ENCODE data around the gene WDTC1. TPM values are rescaled to one million over a fixed set of nuclear protein-coding genes. Genes with fewer than 3 reads are reported as not detected.

WDTC1 gene
- total and polyA plus RNA-seq, 2 donors (not counting 1 experiment from before 2014, with no cell fraction given) = 32.5 to 69.1 TPM

DNA sequence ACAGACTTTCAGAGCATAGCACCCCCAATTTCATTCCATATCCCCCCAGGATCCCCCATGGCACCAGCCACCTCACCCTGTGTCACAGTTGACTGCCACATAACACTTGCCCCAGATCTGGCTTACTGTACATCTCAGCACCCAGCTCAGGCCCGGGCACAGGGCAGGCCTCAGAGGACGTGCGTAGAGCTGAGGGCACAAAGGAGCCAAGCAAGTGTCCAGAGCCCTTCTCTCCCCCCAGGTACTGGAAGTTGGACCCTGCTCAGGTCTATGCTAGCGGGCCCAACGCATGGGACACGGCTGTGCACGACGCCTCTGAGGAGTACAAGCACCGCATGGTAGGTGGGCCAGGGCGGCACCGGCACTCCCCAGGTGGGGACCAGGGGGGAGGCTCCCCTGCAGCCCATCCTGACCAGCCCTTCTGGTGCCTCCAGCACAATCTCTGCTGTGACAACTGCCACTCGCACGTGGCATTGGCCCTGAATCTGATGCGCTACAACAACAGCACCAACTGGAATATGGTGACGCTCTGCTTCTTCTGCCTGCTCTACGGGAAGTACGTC is 99.4 kb downstream of the WDTC1 start:
- DNase-seq (no peak), ATAC-seq (ENCODE audit: low read depth) (no peak)
- Histone ChIP-seq H3K36me3 (replicated peaks in 1 of 2; ENCODE audit: control extremely low read depth in 1 of 2, control insufficient read depth in 1 of 2, extremely low read depth in 1 of 2, insufficient read depth in 2 of 2, low read length in 1 of 2) (peaks cover 0 to 72% of the 10 kb centered on the region in 2 experiments), H3K27ac (ENCODE audit: low read length in 2 of 2) (no peak overlapping the region), H3K4me3 (ENCODE audit: control extremely low read depth in 1 of 5, extremely low read depth in 1 of 5, insufficient read depth in 1 of 5, low read depth in 2 of 5, low read length in 4 of 5) (no peak overlapping the region), H3K4me2 (replicated peaks; ENCODE audit: low read depth, low read length, poor library complexity, severe bottlenecking) (no peak overlapping the region), H3K9me3 (ENCODE audit: control extremely low read depth in 1 of 3, control insufficient read depth in 2 of 3, insufficient read depth in 1 of 3, low read length in 2 of 3) (peaks cover 0 to 4% (median 0%) of the 10 kb centered on the region in 3 donors), H3K79me2 (ENCODE audit: control insufficient read depth, insufficient read depth, low read length) (peaks cover 58% of the 10 kb centered on the region), H3K27me3 (replicated peaks in 1 of 4; ENCODE audit: control extremely low read depth in 1 of 4, control insufficient read depth in 3 of 4, insufficient read depth in 4 of 4, low read length in 3 of 4) (no peaks in the 10 kb centered on the region), H2AFZ (ENCODE audit: insufficient read depth, low read depth, low read length, poor library complexity, severe bottlenecking) (no peak overlapping the region), H3K4me1 (ENCODE audit: control insufficient read depth in 2 of 2, insufficient read depth in 2 of 2, low read length in 2 of 2) (peaks cover 10 to 20% of the 10 kb centered on the region in 2 donors), H3K9ac (ENCODE audit: low read length) (no peak overlapping the region), H4K20me1 (ENCODE audit: control insufficient read depth, insufficient read depth, low read length, poor library complexity, severe bottlenecking) (peaks cover 39% of the 10 kb centered on the region)
- no peak overlapping the region for H3K4me3 Mint-ChIP-seq
- no peak overlapping the region for H3K27ac Mint-ChIP-seq
- WGBS (ENCODE audit: insufficient coverage) = 98% methylated on average over 17 of the region's 17 CpGs
- ChIA-PET POLR2A (interaction anchor here (1.7 kb wide), 1 partner anchor 8 kb away, joined by 5 read pairs; the partner anchor contains the start of gene SYTL1), CTCF (interaction anchor here (0.7 to 7.2 kb wide), 22 partner anchors 8 to 273 kb away, joined by 3 to 96 read pairs (median 14); partner anchors contain the start of genes CD164L2, GPR3, MAP3K6 and SYTL1)
- no peaks in the 10 kb centered on the region for H3K27me3 Mint-ChIP-seq
- no peak for TF ChIP-seq EZH2 (IDR thresholded peaks at IDR 0.05; ENCODE audit: borderline replicate concordance, insufficient read depth, low read depth, low read length, poor library complexity, severe bottlenecking)
- TF ChIP-seq CTCF (IDR thresholded peaks at IDR 0.05) = no peak
- no peaks in the 10 kb centered on the region for H3K9me3 Mint-ChIP-seq (ENCODE audit: insufficient read depth)
- intact Hi-C loops (cut with micrococcal nuclease) = loop anchor here (2.0 kb wide), 1 partner anchor 23 kb away; no protein-coding TSS in a partner anchor
- peaks cover 30% of the 10 kb centered on the region for H3K4me1 Mint-ChIP-seq

Measured in B cell (primary cell).